Thyroid gland (tissue), 4 donors: ENCODE data around the gene NETO2. TPM values are rescaled to one million over a fixed set of nuclear protein-coding genes. Genes with fewer than 3 reads are reported as not detected.
"Not testable (repeated sequence)": the region's sequence is repeated elsewhere in the genome, so short reads cannot be mapped to it uniquely, and the experiment has no call there.

Experiments
- DNase-seq, 2 donors: peaks; one replicate each; pipeline ENCODE4 v3.0.0-alpha.2; 2019
- H3K27ac ChIP-seq, 3 donors: fragments of 200-600 bp; sonication (generic); 1 replicate in 2 of 3; 2 replicates in 1 of 3; pipeline ENCODE4 v1.5.1; 2016 to 2019; ENCODE audit warnings: mild to moderate bottlenecking in 1 of 3, moderate library complexity in 1 of 3
- H3K27me3 ChIP-seq: fragments of 200-600 bp; sonication (generic); one replicate; pipeline ENCODE4 v1.5.1; 2019
- H3K36me3 ChIP-seq, 2 donors: fragments of 200-600 bp; sonication (generic); one replicate each; pipeline ENCODE4 v1.5.1; 2016 to 2019
- H3K4me1 ChIP-seq, 2 donors: fragments of 200-600 bp; sonication (generic); one replicate each; pipeline ENCODE4 v1.5.1; 2017 to 2019
- H3K4me3 ChIP-seq, 3 donors: fragments of 200-600 bp; sonication (generic); replicated peaks in 1 of 3; 1 replicate in 2 of 3; 2 replicates in 1 of 3; pipeline ENCODE4 v1.5.1; 2016; ENCODE audit warnings: mild to moderate bottlenecking in 1 of 3
- H3K9me3 ChIP-seq: fragments of 200-600 bp; sonication (generic); one replicate; pipeline ENCODE4 v1.5.1; 2017
- POLR2A ChIP-seq, 2 donors: fragments of 450-650 bp; IDR thresholded peaks; one replicate each; pipeline ENCODE4 v1.6.1; 2017; ENCODE audit warnings: antibody characterized with exemption in 2 of 2, mild to moderate bottlenecking in 2 of 2, moderate library complexity in 1 of 2
- WGBS, 2 donors: methylation state at CpG; one replicate each; pipeline ENCODE4 v1.1.5; 2017; 5-methylcytosine and 5-hydroxymethylcytosine counted together
- intact Hi-C: fragments of 100-400 bp; cut with DNase I; formaldehyde crosslinking; loops from one replicate; pipeline ENCODE4 v1.15.1; 2023
- total RNA-seq, 4 donors: library from RNA; depleted of rRNA; stranded (reverse); fragments of >200 nt; gene quantifications; one replicate each; pipeline ENCODE4 v1.2.3, GENCODE V29; 2016
- TF ChIP-seq, protein P1 (sequence below), 6 experiments: fragments of 200-600 bp in 3 of 6; fragments of 450-650 bp in 3 of 6; sonication (generic) in 3 of 6; IDR thresholded peaks; one replicate each; pipeline ENCODE4 v1.5.1; 2016 to 2019; ENCODE audit warnings: antibody characterized with exemption in 6 of 6, mild to moderate bottlenecking in 2 of 6, inconsistent platforms in 1 of 6, moderate library complexity in 1 of 6

Gene NETO2, protein sequence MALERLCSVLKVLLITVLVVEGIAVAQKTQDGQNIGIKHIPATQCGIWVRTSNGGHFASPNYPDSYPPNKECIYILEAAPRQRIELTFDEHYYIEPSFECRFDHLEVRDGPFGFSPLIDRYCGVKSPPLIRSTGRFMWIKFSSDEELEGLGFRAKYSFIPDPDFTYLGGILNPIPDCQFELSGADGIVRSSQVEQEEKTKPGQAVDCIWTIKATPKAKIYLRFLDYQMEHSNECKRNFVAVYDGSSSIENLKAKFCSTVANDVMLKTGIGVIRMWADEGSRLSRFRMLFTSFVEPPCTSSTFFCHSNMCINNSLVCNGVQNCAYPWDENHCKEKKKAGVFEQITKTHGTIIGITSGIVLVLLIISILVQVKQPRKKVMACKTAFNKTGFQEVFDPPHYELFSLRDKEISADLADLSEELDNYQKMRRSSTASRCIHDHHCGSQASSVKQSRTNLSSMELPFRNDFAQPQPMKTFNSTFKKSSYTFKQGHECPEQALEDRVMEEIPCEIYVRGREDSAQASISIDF
- 10 to 100 TPM in 1 of 4 donors, 1 to 10 TPM in 3; 5.4 to 10.1 (median 6.7) TPM for total RNA-seq

DNA sequence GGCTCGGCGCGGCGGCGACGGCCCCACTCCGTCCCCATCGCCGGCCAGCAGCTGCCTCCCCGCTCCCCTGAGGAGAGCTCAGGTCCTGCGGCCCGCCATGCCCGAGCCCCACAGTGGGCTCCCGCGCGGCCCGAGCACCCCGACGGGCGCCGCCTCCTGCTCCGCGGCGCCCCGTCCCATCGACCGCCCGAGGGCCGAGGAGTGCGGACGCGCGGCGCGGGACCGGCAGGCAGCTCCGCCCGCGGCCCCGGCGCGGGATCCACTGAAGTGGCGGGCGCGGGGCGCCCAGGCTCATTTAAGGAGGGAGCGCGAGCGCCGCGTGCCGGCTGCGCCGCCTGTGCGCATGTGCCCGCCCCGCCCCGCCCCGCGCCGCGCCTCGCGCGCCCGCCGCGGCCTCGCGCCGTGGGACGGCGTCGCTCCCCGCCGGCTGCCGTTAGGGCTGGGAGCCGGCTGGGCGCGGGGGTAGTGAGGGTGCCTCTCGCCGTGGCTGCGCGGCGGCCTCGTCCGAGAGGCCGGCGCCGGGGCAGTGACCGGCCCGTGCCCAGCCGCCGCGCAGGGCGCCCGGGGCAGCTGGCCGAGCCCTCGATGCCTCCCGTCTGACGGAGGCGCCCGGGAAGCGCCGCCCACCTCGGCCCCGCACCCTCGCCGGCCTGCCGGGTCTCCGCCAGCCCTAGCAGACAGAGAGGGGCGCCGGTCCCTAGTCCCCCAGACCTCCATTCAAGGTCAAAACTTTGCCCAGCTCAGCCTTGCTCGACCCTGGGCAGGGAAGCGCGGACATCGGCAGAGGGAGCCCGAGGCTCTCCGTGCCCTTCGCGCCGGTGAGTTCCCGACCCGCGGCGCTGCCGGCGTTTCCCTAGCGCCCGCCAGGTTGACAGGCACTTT lies at the start of gene NETO2:
Gene NETO2 (minus strand): TSS at position 269 of the 882 bp plus-strand sequence. CDS start 333 bp downstream, outside the sequence.
- Histone ChIP-seq H3K36me3 (no peaks in the 10 kb centered on the region), H3K4me1 (no peaks in the 10 kb centered on the region), H3K27me3 (no peaks in the 10 kb centered on the region), H3K4me3 (peak within 1 kb of the TSS; percentile 10 to 61 (median 50)), H3K27ac (peak within 1 kb of the TSS in 2 of 3 donors; percentile 36 to 56), H3K9me3 (no peaks in the 10 kb centered on the region)
- peak; percentile 60 to 73 for DNase-seq
- WGBS, 2 donors = 0 to 3% methylated on average over 2 to 24 of the region's 130 CpGs
- peak in 1 of 2 donors; percentile 55 for TF ChIP-seq POLR2A (IDR thresholded peaks at IDR 0.05)
- TF ChIP-seq, protein P1, sequence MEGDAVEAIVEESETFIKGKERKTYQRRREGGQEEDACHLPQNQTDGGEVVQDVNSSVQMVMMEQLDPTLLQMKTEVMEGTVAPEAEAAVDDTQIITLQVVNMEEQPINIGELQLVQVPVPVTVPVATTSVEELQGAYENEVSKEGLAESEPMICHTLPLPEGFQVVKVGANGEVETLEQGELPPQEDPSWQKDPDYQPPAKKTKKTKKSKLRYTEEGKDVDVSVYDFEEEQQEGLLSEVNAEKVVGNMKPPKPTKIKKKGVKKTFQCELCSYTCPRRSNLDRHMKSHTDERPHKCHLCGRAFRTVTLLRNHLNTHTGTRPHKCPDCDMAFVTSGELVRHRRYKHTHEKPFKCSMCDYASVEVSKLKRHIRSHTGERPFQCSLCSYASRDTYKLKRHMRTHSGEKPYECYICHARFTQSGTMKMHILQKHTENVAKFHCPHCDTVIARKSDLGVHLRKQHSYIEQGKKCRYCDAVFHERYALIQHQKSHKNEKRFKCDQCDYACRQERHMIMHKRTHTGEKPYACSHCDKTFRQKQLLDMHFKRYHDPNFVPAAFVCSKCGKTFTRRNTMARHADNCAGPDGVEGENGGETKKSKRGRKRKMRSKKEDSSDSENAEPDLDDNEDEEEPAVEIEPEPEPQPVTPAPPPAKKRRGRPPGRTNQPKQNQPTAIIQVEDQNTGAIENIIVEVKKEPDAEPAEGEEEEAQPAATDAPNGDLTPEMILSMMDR (IDR thresholded peaks at IDR 0.05) = peak in 5 of 6 experiments; percentile 32 to 72 (median 53)
- intact Hi-C loops = loop anchor here (5.0 kb wide), 1 partner anchor 1013 kb away; the partner anchor contains the start of gene ABCC12

DNA sequence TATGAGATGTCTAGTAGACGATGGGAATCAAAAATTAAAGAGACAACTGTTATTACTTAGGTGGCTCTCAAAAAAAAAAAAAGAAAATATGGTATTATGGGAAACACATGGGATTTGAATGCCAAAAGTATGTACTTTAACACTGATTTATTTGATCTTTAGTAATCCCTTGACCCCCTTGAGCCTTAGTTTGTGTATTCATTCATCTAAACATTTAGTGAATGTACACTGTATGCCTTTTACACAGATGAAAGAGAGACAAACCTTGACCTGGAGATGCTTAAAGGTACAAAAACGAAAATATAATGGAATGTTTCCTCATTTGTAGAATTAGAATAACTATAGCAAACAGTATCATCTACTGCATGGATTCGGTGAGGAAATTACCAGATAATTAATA lies 38.6 kb upstream of the NETO2 start:
- DNase-seq = no peak
- Histone ChIP-seq H3K9me3 (no peaks in the 10 kb centered on the region), H3K36me3 (no peaks in the 10 kb centered on the region), H3K4me3 (no peak overlapping the region), H3K4me1 (no peaks in the 10 kb centered on the region), H3K27me3 (no peaks in the 10 kb centered on the region), H3K27ac (no peak overlapping the region)
- 94 to 97% methylated on average over 3 of the region's 3 CpGs for WGBS, 2 donors
- TF ChIP-seq, protein P1 (IDR thresholded peaks at IDR 0.05) = no peak
- no peak for TF ChIP-seq POLR2A (IDR thresholded peaks at IDR 0.05)
- intact Hi-C loops = no loop called here

DNA sequence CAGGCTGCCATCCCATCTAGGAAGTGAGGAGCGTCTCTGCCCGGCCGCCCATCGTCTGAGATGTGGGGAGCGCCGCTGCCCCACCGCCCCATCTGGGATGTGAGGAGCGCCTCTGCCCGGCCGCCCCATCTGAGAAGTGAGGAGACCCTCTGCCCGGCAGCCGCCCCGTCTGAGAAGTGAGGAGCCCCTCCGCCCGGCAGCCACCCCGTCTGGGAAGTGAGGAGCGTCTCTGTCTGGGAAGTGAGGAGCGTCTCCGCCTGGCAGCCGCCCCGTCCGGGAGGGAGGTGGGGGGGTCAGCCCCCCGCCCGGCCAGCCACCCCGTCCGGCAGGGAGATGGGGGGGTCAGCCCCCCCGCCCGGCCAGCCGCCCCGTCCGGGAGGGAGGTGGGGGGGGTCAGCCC lies 37.3 kb upstream of the NETO2 start:
- H3K27me3 ChIP-seq, H3K36me3 ChIP-seq, H3K27ac ChIP-seq, DNase-seq, intact Hi-C loops, H3K4me1 ChIP-seq, H3K9me3 ChIP-seq, H3K4me3 ChIP-seq: not testable (repeated sequence)
- 97 to 99% methylated on average over 7 to 14 of the region's 31 CpGs for WGBS, 2 donors

DNA sequence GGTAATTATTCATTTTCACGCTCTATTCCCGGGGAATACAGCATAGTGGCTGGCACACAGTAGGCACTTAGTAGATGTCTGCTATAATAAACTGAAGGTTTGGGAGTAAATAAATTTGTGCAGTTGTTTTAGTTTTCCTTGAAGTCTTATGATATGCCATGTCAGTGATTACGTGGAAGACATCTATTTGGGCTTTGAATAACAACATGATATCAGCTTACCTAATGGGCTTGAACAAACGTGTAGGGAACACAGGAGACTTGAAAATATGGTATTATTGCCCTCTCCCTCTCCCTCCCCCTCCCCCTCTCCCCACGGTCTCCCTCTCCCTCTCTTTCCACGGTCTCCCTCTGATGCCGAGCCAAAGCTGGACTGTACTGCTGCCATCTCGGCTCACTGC lies 36.3 kb upstream of the NETO2 start:
- no peak overlapping the region for H3K4me3 ChIP-seq
- 93 to 95% methylated on average over 8 of the region's 8 CpGs for WGBS, 2 donors
- H3K27ac ChIP-seq = no peak overlapping the region
- no peaks in the 10 kb centered on the region for H3K4me1 ChIP-seq
- no peaks in the 10 kb centered on the region for H3K27me3 ChIP-seq
- no peaks in the 10 kb centered on the region for H3K9me3 ChIP-seq
- TF ChIP-seq, protein P1 (IDR thresholded peaks at IDR 0.05) = no peak
- H3K36me3 ChIP-seq = no peaks in the 10 kb centered on the region
- no peak for DNase-seq
- intact Hi-C loops = no loop called here

DNA sequence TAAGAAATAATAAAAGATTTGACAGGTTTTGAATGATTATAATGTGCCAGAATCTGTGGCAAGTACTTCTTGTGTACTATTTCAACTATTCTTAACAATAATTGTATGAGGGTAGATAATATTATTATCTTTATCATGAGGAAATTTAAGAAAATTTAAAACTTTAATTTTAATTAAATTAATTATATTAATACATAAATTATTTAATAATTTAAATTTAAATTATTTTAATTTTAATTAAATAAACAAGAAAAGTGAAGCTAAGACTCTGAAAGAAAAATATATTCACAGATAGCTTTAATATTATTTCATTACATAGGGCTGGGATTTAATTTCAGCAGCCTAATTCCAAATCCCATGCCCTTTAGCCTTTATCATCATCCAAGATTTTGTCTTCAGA lies 31.4 kb upstream of the NETO2 start:
- no peaks in the 10 kb centered on the region for H3K9me3 ChIP-seq
- DNase-seq = no peak
- no peaks in the 10 kb centered on the region for H3K36me3 ChIP-seq
- H3K4me3 ChIP-seq = no peak overlapping the region
- TF ChIP-seq, protein P1 (IDR thresholded peaks at IDR 0.05) = no peak
- TF ChIP-seq POLR2A (IDR thresholded peaks at IDR 0.05) = no peak
- no peak overlapping the region for H3K27ac ChIP-seq
- H3K27me3 ChIP-seq = no peaks in the 10 kb centered on the region
- intact Hi-C loops = no loop called here
- no peaks in the 10 kb centered on the region for H3K4me1 ChIP-seq
